PFSK-1 (cell line): ENCODE measurements around the gene ERLEC1.

Experiments
- POLR2AphosphoS5 ChIP-seq: IDR thresholded peaks from 2 replicates; pipeline ENCODE4 v1.6.1; 2012; ENCODE audit warnings: low read depth, mild to moderate bottlenecking, control low read depth, low read length, moderate library complexity
- TAF1 ChIP-seq: IDR thresholded peaks from 2 replicates; pipeline ENCODE4 v1.6.1; 2012; ENCODE audit warnings: low read length, control low read depth, borderline replicate concordance; ENCODE audit not compliant: insufficient read depth
- TF ChIP-seq, protein P1 (sequence below), 2 experiments: IDR thresholded peaks; 2 replicates each; pipeline versions ENCODE4 v1.6.1 to v1.8.0; 2011 to 2012; ENCODE audit warnings: low read depth in 2 of 2, low read length in 2 of 2, control low read depth in 1 of 2, inconsistent platforms in 1 of 2, mild to moderate bottlenecking in 1 of 2, moderate library complexity in 1 of 2; ENCODE audit not compliant: insufficient read depth in 1 of 2

DNA sequence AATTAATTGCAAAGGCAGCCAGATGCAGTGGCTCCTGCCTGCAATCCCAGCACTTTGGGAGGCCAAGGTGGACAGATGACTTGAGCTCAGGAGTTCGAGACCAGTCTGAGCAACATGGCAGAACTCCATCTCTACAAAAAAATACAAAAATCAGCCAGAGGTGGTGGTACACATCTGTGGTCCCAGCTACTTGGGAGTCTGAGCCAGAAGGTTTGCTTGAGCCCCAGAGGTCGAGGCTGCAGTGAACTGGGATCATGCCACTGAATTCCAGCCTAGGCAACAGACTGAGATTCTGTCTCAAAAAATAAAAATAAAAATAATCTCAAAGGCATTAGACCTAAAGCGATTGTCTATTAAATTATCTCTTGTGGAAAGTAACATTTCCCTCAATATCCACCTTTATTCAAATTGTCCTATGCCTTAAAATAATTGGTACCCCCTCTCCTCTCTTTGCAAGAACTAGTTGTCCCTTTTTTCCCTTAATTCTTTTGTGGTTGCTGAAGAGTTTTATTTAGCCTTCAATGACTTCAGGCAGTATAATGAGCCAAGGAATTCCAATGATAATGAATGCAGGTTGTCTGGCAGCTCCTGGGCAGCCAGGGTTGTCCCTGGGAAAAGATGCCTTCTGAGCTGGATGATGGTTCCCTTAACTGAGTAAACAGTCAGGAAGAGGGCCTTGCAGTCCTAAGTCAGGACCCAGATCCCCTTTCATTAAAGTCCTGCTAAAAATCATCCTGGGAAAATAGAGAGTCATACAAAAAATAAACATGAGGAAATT lies 40.7 kb downstream of the ERLEC1 start:
- TF ChIP-seq, protein P1, sequence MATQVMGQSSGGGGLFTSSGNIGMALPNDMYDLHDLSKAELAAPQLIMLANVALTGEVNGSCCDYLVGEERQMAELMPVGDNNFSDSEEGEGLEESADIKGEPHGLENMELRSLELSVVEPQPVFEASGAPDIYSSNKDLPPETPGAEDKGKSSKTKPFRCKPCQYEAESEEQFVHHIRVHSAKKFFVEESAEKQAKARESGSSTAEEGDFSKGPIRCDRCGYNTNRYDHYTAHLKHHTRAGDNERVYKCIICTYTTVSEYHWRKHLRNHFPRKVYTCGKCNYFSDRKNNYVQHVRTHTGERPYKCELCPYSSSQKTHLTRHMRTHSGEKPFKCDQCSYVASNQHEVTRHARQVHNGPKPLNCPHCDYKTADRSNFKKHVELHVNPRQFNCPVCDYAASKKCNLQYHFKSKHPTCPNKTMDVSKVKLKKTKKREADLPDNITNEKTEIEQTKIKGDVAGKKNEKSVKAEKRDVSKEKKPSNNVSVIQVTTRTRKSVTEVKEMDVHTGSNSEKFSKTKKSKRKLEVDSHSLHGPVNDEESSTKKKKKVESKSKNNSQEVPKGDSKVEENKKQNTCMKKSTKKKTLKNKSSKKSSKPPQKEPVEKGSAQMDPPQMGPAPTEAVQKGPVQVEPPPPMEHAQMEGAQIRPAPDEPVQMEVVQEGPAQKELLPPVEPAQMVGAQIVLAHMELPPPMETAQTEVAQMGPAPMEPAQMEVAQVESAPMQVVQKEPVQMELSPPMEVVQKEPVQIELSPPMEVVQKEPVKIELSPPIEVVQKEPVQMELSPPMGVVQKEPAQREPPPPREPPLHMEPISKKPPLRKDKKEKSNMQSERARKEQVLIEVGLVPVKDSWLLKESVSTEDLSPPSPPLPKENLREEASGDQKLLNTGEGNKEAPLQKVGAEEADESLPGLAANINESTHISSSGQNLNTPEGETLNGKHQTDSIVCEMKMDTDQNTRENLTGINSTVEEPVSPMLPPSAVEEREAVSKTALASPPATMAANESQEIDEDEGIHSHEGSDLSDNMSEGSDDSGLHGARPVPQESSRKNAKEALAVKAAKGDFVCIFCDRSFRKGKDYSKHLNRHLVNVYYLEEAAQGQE (IDR thresholded peaks at IDR 0.05; ENCODE audit: insufficient read depth in 1 of 2, low read depth in 2 of 2, low read length in 2 of 2), result no peak
- TF ChIP-seq POLR2AphosphoS5, result no peak
- TF ChIP-seq TAF1, result no peak
